ENCODE results near the gene GAD2. TPM values are rescaled to one million over a fixed set of nuclear protein-coding genes. Genes with fewer than 3 reads are reported as not detected.
A peak's percentile ranks its signal among the peaks of the same experiment; 100 is the strongest.

GAD2 gene
- total RNA-seq, 2 experiments from 2014 or later: not detected

DNA sequence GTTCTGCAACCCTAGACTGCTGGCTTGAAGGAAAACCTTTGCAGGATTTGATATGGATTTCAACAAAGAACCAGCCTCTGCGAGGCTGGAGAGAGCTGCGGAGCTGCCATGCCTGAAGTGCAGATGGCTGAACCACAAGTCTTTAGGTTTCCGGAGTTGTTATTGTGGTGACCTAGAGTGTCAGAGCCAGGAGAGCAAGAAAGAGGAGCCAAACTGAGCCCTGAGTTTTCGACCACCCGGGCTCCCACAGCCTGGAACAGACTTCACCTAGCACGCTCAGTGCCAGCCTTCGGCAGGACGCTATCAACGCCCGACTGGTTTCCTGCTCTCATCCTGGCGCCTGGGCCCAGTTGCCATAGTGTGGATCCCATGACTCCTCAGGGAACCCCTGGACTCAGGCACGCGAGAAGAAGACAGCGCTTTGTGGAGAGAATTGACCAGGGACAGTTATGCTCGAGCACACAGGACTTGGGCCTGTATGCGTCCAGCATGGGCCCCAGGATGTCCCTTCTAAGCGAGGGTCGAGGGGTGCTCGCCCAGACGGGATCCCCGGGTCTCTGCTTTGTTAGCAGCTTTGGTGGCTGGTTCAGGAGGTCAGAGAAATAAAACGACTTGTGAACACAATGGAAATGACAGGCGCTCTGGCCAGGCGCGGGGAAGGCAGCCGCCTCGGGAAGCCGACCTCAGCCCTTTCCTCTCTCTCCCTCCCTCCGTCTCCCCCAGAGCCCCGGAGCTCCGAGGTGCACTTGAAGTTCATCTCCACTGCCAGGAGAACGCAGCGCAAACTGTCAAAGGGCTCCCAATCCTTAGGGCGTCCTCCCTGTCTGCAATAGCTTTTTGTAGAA is 1.8 kb upstream of the GAD2 start:
- H3K4me3 Mint-ChIP-seq: no peak overlapping the region
- H3K9me3 Mint-ChIP-seq: no peaks in the 10 kb centered on the region
- DNase-seq: no peak
- peaks cover 75% of the 10 kb centered on the region for H3K27me3 Mint-ChIP-seq
- peaks cover 16% of the 10 kb centered on the region for H3K36me3 Mint-ChIP-seq (ENCODE audit: low read depth)
- no peak overlapping the region for H3K27ac Mint-ChIP-seq
- POLR2A ChIA-PET: no interaction called here
- CTCF ChIA-PET: no interaction called here
- H3K4me1 Mint-ChIP-seq: peaks cover 27% of the 10 kb centered on the region

DNA sequence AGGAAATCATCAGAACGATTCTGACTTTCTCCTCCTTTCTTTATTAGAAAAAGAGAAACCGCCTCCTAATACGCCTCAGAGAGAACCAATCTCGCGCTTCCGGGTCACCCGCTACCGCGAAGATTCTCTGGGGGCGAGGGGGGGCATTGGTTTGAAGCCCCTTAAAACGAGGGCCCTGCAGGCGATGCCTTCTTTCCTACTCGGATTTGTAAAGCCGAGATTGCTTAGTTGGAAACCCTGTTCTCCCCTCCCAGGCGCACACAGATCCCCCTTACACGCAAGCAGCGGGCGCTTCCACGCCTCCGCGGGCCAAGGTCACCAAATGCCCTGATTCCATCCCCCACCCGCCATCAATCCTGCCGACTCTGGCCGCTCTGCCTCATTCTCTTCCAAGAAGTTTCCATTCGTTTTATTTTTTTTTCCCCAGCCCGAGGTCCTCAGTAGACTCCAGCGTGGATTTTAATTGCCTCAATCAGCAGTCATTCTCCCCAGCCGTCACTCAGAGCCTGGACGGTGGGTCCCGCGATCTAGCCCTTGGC is 1.1 kb upstream of the GAD2 start:
- ChIA-PET CTCF (no interaction called here), POLR2A (no interaction called here)
- Mint-ChIP-seq H3K4me1 (peaks cover 27% of the 10 kb centered on the region), H3K4me3 (peak overlapping the region; percentile 2), H3K9me3 (no peaks in the 10 kb centered on the region), H3K27me3 (peaks cover 81% of the 10 kb centered on the region), H3K27ac (no peak overlapping the region), H3K36me3 (ENCODE audit: low read depth) (peaks cover 16% of the 10 kb centered on the region)
- DNase-seq: no peak

DNA sequence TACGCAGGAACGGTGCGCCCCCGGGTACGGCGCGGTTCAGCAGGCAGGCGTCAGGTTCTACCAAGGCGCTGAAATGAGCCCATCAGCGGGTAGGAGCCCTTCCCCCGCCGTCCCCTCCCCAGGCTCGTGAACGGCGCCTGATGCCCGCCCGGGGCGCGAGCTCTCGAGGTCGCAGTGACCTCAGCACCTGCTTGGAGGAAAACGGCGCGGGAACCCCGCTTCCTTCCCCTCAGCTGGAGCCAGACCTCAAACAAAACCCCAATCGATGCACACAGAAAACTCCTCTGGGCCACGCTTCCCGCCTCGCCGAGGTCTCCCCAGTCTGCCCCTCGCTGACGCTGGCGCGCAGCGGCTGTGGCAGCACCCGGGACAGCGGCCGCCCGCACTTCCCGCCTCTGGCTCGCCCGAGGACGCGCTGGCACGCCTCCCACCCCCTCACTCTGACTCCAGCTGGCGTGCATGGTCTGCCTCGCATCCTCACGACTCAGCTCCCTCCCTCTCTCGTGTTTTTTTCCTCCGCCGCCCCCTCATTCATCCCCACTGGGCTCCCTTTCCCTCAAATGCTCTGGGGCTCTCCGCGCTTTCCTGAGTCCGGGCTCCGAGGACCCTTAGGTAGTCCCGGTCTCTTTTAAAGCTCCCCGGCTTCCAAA is 514 bp upstream of the GAD2 start:
- ChIA-PET POLR2A (no interaction called here), CTCF (no interaction called here)
- Mint-ChIP-seq H3K4me3 (no peak overlapping the region), H3K36me3 (ENCODE audit: low read depth) (peaks cover 16% of the 10 kb centered on the region), H3K9me3 (no peaks in the 10 kb centered on the region), H3K4me1 (peaks cover 27% of the 10 kb centered on the region), H3K27me3 (peaks cover 87% of the 10 kb centered on the region), H3K27ac (no peak overlapping the region)
- DNase-seq: no peak

DNA sequence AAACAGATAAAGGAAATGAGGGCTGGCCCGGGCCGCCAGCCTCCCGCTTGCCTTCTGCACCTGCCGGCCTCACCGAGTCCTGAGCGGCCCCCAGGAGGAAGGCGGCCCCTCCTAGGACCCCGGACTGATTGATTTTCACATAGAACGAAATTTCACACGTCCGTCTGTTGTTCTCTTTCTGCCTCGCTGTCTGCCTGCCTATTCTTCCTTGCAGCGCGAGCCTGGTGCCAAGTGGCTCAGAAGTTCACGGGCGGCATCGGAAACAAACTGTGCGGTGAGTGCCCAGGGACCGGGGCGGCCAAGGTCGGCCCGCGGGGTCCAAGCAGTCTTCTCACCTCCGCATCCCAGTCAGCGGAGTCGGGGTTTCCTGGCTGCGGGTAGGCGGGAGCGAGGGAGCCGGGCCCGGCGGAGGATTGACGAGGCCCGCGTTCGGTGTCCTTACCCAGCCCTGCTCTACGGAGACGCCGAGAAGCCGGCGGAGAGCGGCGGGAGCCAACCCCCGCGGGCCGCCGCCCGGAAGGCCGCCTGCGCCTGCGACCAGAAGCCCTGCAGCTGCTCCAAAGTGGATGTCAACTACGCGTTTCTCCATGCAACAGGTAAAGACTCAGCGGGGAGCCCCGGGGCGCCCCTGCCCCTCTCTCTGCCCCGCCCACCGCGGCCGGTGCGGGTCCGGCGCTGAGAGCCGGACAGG is 967 bp downstream of the GAD2 start:
- Mint-ChIP-seq H3K9me3 (no peaks in the 10 kb centered on the region), H3K4me1 (peaks cover 27% of the 10 kb centered on the region), H3K4me3 (no peak overlapping the region), H3K36me3 (ENCODE audit: low read depth) (peaks cover 16% of the 10 kb centered on the region), H3K27me3 (peaks cover 92% of the 10 kb centered on the region), H3K27ac (no peak overlapping the region)
- no peak for DNase-seq
- CTCF ChIA-PET: no interaction called here
- POLR2A ChIA-PET: no interaction called here

DNA sequence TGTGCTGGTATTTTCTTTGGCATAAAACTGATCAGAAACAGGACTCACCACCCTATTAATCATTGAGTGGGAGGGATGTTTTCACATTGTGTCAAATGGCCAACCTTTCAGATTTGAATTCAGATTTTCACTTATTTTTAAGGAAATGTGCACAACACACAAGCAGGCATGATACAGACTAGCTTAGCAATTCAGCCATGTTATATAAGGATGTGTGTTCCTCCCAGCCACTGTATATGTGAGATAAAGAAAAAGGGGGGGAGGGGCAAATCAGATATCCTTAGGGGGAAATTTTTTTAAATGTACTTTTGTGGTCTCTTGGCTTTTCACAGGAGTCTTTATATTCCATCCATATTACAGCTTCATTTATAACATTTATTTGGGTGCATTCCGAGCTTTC is 3.1 kb downstream of the GAD2 start:
- Mint-ChIP-seq H3K9me3 (no peaks in the 10 kb centered on the region), H3K36me3 (ENCODE audit: low read depth) (peaks cover 13% of the 10 kb centered on the region), H3K27ac (no peak overlapping the region), H3K4me3 (no peak overlapping the region), H3K4me1 (peaks cover 24% of the 10 kb centered on the region), H3K27me3 (peaks cover 84% of the 10 kb centered on the region)
- ChIA-PET CTCF (no interaction called here), POLR2A (no interaction called here)
- DNase-seq: no peak

DNA sequence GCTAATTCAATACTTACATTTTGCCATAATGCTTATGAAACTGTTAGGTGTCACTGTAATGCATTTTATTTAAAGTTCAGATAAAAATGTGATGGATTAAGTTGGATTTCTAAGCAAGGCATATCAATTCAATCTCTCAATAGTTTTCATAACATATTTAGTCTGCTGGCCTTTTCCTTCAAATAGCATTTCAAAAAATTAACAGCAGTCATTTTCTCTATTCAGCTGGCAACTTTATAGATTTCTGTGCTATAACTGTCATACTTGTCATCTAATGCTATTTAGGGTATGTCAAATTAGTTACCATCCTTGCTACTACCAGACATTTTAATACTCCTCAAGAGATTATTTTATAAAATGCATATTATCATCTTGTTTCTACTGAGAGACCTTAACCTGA is 4.3 kb downstream of the GAD2 start:
- H3K4me1 Mint-ChIP-seq: peaks cover 20% of the 10 kb centered on the region
- CTCF ChIA-PET: no interaction called here
- H3K36me3 Mint-ChIP-seq (ENCODE audit: low read depth): peaks cover 9% of the 10 kb centered on the region
- no peaks in the 10 kb centered on the region for H3K9me3 Mint-ChIP-seq
- POLR2A ChIA-PET: no interaction called here
- H3K27ac Mint-ChIP-seq: no peak overlapping the region
- H3K27me3 Mint-ChIP-seq: peaks cover 76% of the 10 kb centered on the region
- DNase-seq: no peak
- no peak overlapping the region for H3K4me3 Mint-ChIP-seq

DNA sequence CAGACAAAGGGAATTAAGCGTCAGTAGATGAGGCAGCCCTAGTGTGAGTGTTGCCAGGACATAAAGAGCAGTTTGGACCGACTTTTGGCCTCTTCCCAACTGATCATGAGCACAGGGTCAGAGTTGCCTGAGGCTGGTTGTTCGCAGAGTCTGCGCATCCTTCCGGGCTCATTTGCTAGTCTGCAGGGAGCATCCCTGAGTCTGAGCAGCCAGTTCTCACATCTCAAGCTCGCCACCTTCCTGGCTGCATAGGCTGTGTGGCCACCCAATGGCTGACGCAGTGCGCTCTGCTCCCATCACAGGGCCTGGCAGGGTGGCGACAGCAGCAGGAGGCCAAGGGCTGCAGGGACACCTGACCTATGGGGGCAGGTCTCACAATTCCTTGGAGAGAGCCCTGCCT is 5.0 kb downstream of the GAD2 start:
- H3K4me1 Mint-ChIP-seq: peaks cover 15% of the 10 kb centered on the region
- no peak for DNase-seq
- POLR2A ChIA-PET: no interaction called here
- no peak overlapping the region for H3K27ac Mint-ChIP-seq
- no peaks in the 10 kb centered on the region for H3K9me3 Mint-ChIP-seq
- H3K4me3 Mint-ChIP-seq: no peak overlapping the region
- H3K36me3 Mint-ChIP-seq (ENCODE audit: low read depth): peaks cover 7% of the 10 kb centered on the region
- CTCF ChIA-PET: no interaction called here
- peaks cover 71% of the 10 kb centered on the region for H3K27me3 Mint-ChIP-seq

DNA sequence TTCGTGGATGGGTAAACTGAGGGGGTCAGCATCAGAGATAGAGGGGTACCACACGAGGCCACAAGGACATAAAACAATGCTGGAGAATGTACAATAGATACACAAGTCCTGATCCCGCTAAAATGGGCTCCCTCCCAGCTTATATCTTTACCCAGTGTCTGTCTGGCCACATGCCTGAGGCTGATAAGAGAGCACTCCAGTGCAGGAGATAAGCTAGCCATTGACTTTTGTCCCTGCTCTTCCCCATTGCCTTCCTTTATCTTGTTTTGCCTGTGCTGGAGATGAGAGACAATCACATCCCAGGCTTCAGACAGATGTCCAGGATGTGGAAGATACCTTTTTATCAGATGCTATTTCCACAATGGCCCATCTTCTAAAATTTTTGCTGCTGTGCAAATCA is 6.0 kb downstream of the GAD2 start:
- no peak overlapping the region for H3K27ac Mint-ChIP-seq
- DNase-seq: no peak
- peaks cover 60% of the 10 kb centered on the region for H3K27me3 Mint-ChIP-seq
- ChIA-PET CTCF (no interaction called here), POLR2A (no interaction called here)
- H3K9me3 Mint-ChIP-seq: no peaks in the 10 kb centered on the region
- peaks cover 3% of the 10 kb centered on the region for H3K36me3 Mint-ChIP-seq (ENCODE audit: low read depth)
- no peak overlapping the region for H3K4me3 Mint-ChIP-seq
- peaks cover 7% of the 10 kb centered on the region for H3K4me1 Mint-ChIP-seq

- Mint-ChIP-seq H3K4me1 (no peaks in the 10 kb centered on the region), H3K4me3 (no peak overlapping the region), H3K27me3 (peaks cover 39% of the 10 kb centered on the region), H3K9me3 (no peaks in the 10 kb centered on the region), H3K27ac (no peak overlapping the region), H3K36me3 (ENCODE audit: low read depth) (no peaks in the 10 kb centered on the region)
- no peak for DNase-seq
- POLR2A ChIA-PET: no interaction called here
- CTCF ChIA-PET: interaction anchor here (0.8 kb wide), 1 partner anchor 309 kb away, joined by 4 read pairs; no protein-coding TSS in a partner anchor
Measured at GRCh38 chr10:26225322-26225721, 8.7 kb downstream of the GAD2 start.

DNA sequence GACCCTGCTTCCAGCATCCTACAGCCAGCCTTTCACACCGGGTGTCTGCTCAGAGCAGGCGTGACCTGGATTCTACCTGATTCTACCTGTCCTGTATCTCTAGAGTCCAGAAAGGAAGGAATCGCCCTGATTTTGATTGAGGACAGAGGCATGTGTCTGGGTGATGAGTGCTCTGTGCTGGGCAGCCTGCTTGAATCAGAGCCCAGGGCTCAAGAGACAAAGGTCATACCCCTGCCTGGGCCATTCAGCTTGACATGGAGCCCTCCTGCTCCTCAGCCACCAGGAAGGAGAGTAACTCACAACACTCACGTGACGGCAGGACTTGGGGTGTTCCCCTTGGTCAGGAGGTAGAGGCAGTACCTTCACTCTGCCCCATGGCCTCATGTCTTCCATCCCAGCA is 11.2 kb downstream of the GAD2 start:
- DNase-seq: no peak
- Mint-ChIP-seq H3K36me3 (ENCODE audit: low read depth) (no peaks in the 10 kb centered on the region), H3K27me3 (peaks cover 15% of the 10 kb centered on the region), H3K9me3 (no peaks in the 10 kb centered on the region), H3K4me3 (no peak overlapping the region), H3K4me1 (no peaks in the 10 kb centered on the region), H3K27ac (no peak overlapping the region)
- POLR2A ChIA-PET: no interaction called here
- CTCF ChIA-PET: no interaction called here

- POLR2A ChIA-PET: no interaction called here
Measured at GRCh38 chr10:26232174-26232573, 15.6 kb downstream of the GAD2 start.

DNA sequence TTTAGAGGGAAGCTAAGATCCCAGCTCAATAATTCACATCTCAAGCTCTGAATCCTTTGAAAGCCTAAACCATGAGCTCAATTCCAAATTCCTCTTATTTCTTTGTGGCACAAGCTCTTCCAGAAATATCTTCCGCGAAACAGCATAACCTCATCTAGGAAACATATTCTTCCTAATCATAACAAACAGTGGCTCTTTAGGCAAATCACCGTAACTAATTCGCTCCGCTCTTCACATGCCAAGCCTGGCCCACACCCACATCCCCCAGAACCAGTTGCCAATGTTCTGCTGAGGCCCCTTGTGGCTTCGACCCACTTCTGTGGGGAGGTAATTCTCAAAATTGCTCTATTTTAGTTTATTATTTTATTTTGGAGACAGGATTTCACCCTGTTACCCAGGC is 19.2 kb downstream of the GAD2 start:
- Mint-ChIP-seq H3K4me1 (no peaks in the 10 kb centered on the region), H3K27ac (no peak overlapping the region), H3K27me3 (peaks cover 11% of the 10 kb centered on the region), H3K4me3 (no peak overlapping the region), H3K9me3 (no peaks in the 10 kb centered on the region), H3K36me3 (ENCODE audit: low read depth) (no peaks in the 10 kb centered on the region)
- ChIA-PET POLR2A (no interaction called here), CTCF (no interaction called here)
- DNase-seq: no peak

More at GRCh38 chr10:26232174-26232573, 15.6 kb downstream of the GAD2 start:
- Mint-ChIP-seq H3K27me3 (peaks cover 4% of the 10 kb centered on the region), H3K27ac (no peak overlapping the region), H3K4me1 (no peaks in the 10 kb centered on the region), H3K4me3 (no peak overlapping the region), H3K36me3 (ENCODE audit: low read depth) (no peaks in the 10 kb centered on the region), H3K9me3 (no peaks in the 10 kb centered on the region)
- DNase-seq: no peak
- CTCF ChIA-PET: no interaction called here

DNA sequence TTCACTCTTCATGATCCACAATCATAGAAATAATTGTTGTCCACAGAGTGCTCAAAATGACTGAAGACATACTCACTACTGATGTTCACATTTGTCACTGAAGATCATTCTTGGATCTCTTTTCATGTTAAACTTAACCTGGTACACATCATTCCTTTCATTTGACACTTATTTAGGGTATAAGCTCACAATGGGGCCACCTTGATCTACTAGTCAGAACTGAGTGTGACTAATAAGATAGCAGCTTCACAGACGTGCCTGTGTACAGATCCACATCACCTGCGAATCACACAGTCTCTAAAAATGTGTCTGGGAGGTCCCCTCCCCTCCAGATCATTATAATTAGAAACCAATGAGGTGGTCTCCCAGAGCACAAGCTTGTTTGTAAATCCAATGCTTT is 21.8 kb downstream of the GAD2 start:
- H3K27me3 Mint-ChIP-seq: peaks cover 15% of the 10 kb centered on the region
- no peak for DNase-seq
- H3K27ac Mint-ChIP-seq: no peak overlapping the region
- H3K9me3 Mint-ChIP-seq: no peaks in the 10 kb centered on the region
- ChIA-PET POLR2A (no interaction called here), CTCF (no interaction called here)
- no peaks in the 10 kb centered on the region for H3K36me3 Mint-ChIP-seq (ENCODE audit: low read depth)
- no peaks in the 10 kb centered on the region for H3K4me1 Mint-ChIP-seq
- H3K4me3 Mint-ChIP-seq: no peak overlapping the region
